ENCODE results near the gene SGPL1. TPM values are rescaled to one million over a fixed set of nuclear protein-coding genes. Genes with fewer than 3 reads are reported as not detected.

Gene SGPL1
- total and polyA plus RNA-seq, 12 donors = 3.7 to 20.3 (median 12.6) TPM

DNA sequence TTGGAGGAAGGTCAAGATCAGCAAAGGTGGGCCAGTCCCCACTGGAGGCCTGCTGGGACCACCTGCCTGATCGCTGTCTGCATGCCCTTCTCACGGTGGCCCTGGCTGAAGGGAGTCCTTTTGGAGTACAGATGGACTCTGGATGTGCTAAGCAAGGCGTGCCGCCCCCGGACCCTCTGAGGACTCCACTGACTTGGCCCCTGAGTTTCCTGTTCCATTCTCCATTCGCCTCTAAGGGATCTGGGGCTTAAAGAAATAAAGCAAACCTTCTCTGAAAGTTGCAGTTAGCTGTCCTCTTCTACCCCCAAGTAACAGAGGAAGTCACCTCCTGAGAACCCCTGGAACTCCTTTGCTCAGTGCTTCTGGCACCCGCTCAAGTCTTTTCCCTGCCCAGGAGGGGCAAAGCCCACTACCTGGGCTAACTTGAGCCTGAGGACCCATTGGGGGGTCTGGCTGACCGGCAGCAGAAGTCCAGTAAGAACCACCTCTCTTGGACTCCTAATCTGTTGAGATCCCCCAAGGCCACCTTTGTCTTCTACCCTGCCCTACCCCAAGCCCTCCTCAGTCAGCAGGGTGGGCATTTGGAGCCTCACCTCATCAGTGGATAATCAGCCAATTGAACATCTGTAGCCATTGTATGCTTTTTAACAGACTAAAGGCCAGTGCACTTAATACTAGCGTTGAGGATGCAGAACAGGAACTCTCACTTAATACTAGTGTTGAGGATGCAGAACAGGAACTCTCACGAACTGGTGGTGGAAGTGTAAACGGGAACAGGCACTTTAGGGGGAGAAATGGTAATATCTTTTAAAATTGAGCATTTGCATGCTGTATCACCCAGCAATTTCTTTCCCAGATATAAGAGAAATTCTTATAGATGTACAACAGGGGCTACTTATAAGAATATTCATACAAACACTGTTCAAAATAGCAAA lies 32.7 kb upstream of the SGPL1 start:
- Histone ChIP-seq H3K4me1 (peaks cover 0 to 21% (median 8%) of the 10 kb centered on the region in 9 donors), H3K4me3 (no peak overlapping the region), H3K27me3 (peaks cover 0 to 5% (median 0%) of the 10 kb centered on the region in 7 donors), H3K9me3 (peaks cover 0 to 12% (median 0%) of the 10 kb centered on the region in 11 donors), H3K36me3 (no peaks in the 10 kb centered on the region), H3K27ac (no peak overlapping the region)
- 67 to 73% methylated on average over 11 of the region's 11 CpGs for WGBS, 2 donors
- ATAC-seq (peak in 5 of 8 donors; percentile 4 to 36 (median 6)), DNase-seq (no peak)
- intact Hi-C loops (cut with DNase I) = no loop called here
- TF ChIP-seq, protein P1, sequence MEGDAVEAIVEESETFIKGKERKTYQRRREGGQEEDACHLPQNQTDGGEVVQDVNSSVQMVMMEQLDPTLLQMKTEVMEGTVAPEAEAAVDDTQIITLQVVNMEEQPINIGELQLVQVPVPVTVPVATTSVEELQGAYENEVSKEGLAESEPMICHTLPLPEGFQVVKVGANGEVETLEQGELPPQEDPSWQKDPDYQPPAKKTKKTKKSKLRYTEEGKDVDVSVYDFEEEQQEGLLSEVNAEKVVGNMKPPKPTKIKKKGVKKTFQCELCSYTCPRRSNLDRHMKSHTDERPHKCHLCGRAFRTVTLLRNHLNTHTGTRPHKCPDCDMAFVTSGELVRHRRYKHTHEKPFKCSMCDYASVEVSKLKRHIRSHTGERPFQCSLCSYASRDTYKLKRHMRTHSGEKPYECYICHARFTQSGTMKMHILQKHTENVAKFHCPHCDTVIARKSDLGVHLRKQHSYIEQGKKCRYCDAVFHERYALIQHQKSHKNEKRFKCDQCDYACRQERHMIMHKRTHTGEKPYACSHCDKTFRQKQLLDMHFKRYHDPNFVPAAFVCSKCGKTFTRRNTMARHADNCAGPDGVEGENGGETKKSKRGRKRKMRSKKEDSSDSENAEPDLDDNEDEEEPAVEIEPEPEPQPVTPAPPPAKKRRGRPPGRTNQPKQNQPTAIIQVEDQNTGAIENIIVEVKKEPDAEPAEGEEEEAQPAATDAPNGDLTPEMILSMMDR (IDR thresholded peaks at IDR 0.05) = no peak

DNA sequence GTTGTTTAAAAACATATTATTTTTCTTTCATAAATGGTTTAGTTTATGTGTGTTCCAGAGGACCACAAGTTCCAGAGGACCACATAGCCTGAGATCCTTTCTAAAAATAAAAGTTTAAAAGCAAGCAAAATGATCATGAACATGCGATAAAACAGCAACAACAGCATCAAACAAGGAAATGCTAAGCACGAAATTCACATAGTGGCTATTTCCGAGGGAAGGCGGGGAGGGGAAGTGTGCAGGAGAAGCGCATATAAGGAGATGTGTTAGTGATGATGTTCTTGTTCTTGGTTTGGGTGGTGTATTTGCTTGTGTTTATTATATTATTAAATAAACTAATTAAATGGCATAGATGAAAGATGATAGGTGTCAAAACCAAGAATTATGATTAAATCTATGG lies 31.7 kb upstream of the SGPL1 start:
- intact Hi-C loops (cut with DNase I) = no loop called here
- no peak for ATAC-seq
- H3K9me3 ChIP-seq = peaks cover 0 to 17% (median 0%) of the 10 kb centered on the region in 11 donors
- DNase-seq = no peak
- TF ChIP-seq, protein P1 (IDR thresholded peaks at IDR 0.05) = no peak
- no peak overlapping the region for H3K4me3 ChIP-seq
- peaks cover 0 to 17% (median 8%) of the 10 kb centered on the region in 9 donors for H3K4me1 ChIP-seq
- peaks cover 0 to 5% (median 0%) of the 10 kb centered on the region in 7 donors for H3K27me3 ChIP-seq
- no peak overlapping the region for H3K27ac ChIP-seq
- WGBS, 2 donors = 77% methylated on average over 5 of the region's 5 CpGs
- H3K36me3 ChIP-seq = no peaks in the 10 kb centered on the region

- Histone ChIP-seq H3K27me3 (peaks cover 0 to 5% (median 0%) of the 10 kb centered on the region in 7 donors), H3K27ac (no peak overlapping the region), H3K4me1 (peaks cover 0 to 12% (median 8%) of the 10 kb centered on the region in 9 donors), H3K36me3 (no peaks in the 10 kb centered on the region), H3K4me3 (no peak overlapping the region), H3K9me3 (peaks cover 0 to 17% (median 0%) of the 10 kb centered on the region in 11 donors)
- ATAC-seq = no peak
- 88 to 93% methylated on average over 2 of the region's 2 CpGs for WGBS, 2 donors
- TF ChIP-seq, protein P1 (IDR thresholded peaks at IDR 0.05) = no peak
- intact Hi-C loops (cut with DNase I) = no loop called here
- DNase-seq = no peak
Measured at GRCh38 chr10:70784471-70784870, 31.3 kb upstream of the SGPL1 start.

- H3K36me3 ChIP-seq = no peaks in the 10 kb centered on the region
- intact Hi-C loops (cut with DNase I) = no loop called here
- peaks cover 0 to 5% (median 0%) of the 10 kb centered on the region in 7 donors for H3K27me3 ChIP-seq
- DNase-seq (no peak), ATAC-seq (no peak)
- H3K9me3 ChIP-seq = peaks cover 0 to 17% (median 0%) of the 10 kb centered on the region in 11 donors
- no peak within 1 kb of the TSS for H3K4me3 ChIP-seq
- TF ChIP-seq, protein P1 (IDR thresholded peaks at IDR 0.05) = no peak
- WGBS, 2 donors = 89 to 90% methylated on average over 4 of the region's 4 CpGs
- no peak within 1 kb of the TSS for H3K27ac ChIP-seq
- peaks cover 0 to 12% (median 6%) of the 10 kb centered on the region in 9 donors for H3K4me1 ChIP-seq
Measured at GRCh38 chr10:70785190-70785589, 30.6 kb upstream of the SGPL1 start, which contains the start of gene TBATA. TSS of gene TBATA (minus strand) at chr10:70785377. CDS start at chr10:70783379, 1,998 bp downstream.

Measured in heart right ventricle (tissue), 16 donors.